GM10266 (cell line): Measurements from ENCODE around the gene SRGAP1.

ENCODE experiments used
- DNase-seq: peaks from one replicate; pipeline ENCODE4 v3.0.0; 2012; ENCODE audit errors: extremely low spot score
- CTCF ChIP-seq: IDR thresholded peaks from 2 replicates; pipeline ENCODE4 v1.5.1; 2012; ENCODE audit warnings: mild to moderate bottlenecking, low read depth; ENCODE audit not compliant: control insufficient read depth, insufficient read depth; ENCODE audit errors: missing control alignments

SRGAP1 gene

GRCh38 chr12:63846238-63846967 lies 1.9 kb downstream of the SRGAP1 start:
- no peak for DNase-seq
- no peak for TF ChIP-seq CTCF

DNA sequence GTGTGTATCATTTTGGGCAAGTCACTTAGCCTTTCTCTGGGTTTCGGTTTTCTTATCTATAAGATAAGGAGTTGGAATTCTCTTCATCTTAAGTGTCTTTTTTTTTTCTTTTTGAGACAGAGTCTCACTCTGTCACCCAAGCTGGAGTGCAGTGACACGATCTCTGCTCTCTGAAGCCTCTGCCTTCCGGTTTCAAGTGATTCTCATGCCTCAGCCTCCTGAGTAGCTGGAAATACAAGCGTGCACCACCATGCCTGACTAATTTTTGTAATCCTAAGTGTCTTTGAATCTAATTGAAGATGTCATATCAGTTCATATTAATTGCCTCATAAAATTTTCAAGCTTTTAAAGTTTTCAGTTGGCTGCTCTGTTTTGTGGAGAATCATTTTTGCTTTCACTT lies 4.0 kb downstream of the SRGAP1 start:
- no peak for DNase-seq
- no peak for TF ChIP-seq CTCF

DNA sequence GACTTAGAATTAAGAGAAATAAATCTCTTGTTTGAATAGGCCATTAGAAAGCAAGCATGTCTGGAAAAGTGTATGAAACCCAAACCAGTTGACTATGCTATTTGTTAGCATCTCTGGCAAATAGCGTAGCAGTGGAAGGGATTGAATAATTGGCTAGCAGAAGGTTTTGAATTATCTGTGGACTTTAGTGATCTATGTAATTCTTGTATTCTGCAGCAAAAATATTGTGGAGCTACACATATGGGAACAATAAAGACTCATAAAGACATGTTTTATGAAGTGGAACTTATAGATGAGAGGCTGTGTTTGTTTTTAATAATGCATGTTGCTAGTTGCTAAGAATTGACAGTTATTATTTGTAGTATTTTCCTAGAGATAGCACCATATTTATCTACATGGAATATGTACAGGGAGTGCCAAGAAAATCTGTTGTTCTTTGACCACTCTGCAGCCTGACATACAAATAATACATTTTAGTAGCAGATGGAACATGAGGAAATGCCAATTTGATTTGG lies 4.7 kb downstream of the SRGAP1 start:
- no peak for TF ChIP-seq CTCF
- no peak for DNase-seq

- no peak for DNase-seq
- TF ChIP-seq CTCF, result no peak
Observed at GRCh38 chr12:63849641-63850040, 5.1 kb downstream of the SRGAP1 start.

DNA sequence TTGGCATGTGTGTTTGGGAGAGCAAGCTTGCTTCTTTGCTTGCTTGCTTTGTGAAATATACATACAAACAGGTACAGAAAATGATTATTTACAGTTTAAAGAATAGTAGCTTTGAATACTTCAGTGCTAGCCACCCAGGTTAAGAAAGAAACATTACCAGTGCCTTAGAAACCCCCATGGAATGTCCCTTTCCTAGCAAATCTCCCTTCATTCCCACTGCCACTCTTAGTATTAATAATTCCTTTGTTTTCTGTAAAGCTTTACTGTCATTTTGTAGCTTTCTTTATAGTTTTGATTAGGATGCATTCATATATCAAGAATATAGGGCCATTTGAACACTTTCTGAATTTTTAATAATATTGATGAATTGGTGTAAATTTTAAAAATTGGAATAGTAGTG lies 9.5 kb downstream of the SRGAP1 start:
- TF ChIP-seq CTCF, result no peak
- no peak for DNase-seq

DNA sequence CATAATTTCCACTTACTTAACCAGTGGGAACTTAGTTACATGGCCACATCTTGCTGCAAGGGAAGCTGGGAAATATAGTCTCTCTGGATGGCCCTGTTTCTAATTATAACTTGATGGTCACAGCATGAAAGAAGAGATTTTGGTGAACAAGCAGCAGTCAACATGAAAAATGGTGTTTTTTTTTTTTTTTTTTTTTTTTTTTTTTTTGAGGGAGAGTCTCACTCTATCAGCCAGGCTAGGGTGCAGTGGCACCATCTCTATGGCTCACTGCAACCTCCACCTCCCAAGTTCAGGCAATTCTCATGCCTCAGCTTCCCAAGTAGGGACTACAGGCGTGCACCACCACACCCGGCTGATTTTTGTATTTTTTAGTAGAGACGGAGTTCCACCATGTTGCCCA lies 10.8 kb downstream of the SRGAP1 start:
- no peak for DNase-seq
- TF ChIP-seq CTCF, result no peak
